ENCODE data around the gene CBLC.

Gene CBLC

GRCh38 chr19:44785993-44786392 lies 8.3 kb downstream of the CBLC start:
- POLR2A ChIA-PET: interaction anchor here (0.7 kb wide), 1 partner anchor 157 kb away, joined by 3 read pairs; no protein-coding TSS in a partner anchor
- no peak for DNase-seq (ENCODE audit: extremely low spot score)
- CTCF ChIA-PET: interaction anchor here (1.0 to 4.4 kb wide), 7 partner anchors 11 to 96 kb away, joined by 3 to 26 read pairs (median 3); no protein-coding TSS in a partner anchor
- no peak for TF ChIP-seq CTCF (IDR thresholded peaks at IDR 0.05; ENCODE audit: control extremely low read depth, extremely low read depth, low read depth, missing control alignments)

DNA sequence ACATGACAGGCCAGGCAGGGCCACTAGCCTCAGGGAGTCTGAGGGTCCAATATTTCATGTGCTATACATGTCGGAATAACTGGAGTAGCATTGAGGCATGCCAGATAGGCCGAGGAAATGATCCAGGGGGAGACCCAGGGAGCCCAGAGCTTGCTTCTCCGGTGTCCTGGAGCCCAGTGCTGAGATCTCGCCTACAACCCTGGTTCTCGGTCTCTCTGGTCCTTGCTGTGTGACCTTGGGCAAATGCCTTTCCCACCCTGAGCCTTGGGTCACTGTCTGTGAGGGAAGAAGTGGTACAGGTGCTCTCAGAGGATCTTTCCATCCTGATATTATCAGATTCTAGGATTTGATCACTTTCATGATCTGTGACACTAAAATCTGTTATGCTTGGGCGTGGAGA lies 11.3 kb downstream of the CBLC start:
- ChIA-PET CTCF (interaction anchor here (1.3 to 3.9 kb wide), 2 partner anchors 18 kb away, joined by 7 to 20 read pairs; no protein-coding TSS in a partner anchor), POLR2A (no interaction called here)
- TF ChIP-seq CTCF (IDR thresholded peaks at IDR 0.05; ENCODE audit: control extremely low read depth, extremely low read depth, low read depth, missing control alignments): no peak
- no peak for DNase-seq (ENCODE audit: extremely low spot score)

DNA sequence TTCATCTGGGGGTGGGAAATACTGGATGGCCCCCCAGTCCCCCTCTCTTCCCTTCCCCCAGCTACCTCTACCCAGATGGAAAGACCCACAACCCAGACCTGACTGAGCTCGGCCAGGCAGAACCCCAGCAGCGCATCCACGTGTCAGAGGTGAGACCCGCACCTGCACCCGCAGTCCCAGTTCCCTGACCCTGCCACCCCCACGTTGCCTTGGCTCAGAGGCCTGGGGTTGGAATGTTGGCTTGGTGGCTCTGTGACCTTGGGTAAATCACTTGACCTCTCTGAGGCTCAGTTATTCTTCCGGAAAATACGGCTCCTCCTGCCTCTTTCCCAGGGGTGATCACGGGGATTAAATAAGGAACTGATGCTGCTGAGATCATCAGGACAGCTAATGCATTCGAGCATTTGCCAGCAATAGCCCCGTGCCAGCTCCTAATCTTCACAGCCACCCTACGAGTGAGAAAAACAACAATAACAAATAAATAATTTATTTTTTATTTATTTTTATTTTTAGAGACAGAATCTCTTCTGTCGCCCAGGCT lies 12.3 kb downstream of the CBLC start:
- ChIA-PET CTCF (interaction anchor here (1.3 to 1.5 kb wide), 2 partner anchors 19 to 66 kb away, joined by 6 to 7 read pairs; no protein-coding TSS in a partner anchor), POLR2A (no interaction called here)
- no peak for TF ChIP-seq CTCF (IDR thresholded peaks at IDR 0.05; ENCODE audit: control extremely low read depth, extremely low read depth, low read depth, missing control alignments)
- no peak for DNase-seq (ENCODE audit: extremely low spot score)

DNA sequence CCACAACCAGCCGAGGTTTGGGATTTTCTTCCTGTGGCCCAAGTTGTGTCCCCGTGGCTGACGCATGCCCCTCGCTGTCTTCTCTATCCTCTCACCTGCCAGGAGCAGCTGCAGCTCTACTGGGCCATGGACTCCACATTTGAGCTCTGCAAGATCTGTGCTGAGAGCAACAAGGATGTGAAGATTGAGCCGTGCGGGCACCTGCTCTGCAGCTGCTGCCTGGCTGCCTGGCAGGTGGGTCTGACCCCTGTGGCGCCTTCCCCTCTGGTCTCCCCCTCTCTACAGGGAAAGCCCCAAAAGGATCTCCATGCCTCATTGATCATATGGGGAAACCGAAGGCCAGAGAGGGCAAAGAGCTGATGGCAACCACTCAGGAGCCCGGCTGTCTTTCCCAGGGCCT lies 14.6 kb downstream of the CBLC start:
- TF ChIP-seq CTCF (IDR thresholded peaks at IDR 0.05; ENCODE audit: control extremely low read depth, extremely low read depth, low read depth, missing control alignments): no peak
- ChIA-PET CTCF (interaction anchor here (1.9 to 3.0 kb wide), 2 partner anchors 8 to 68 kb away, joined by 10 to 18 read pairs; no protein-coding TSS in a partner anchor), POLR2A (no interaction called here)
- peak; percentile 32 for DNase-seq (ENCODE audit: extremely low spot score)

- CTCF ChIA-PET: interaction anchor here (0.9 to 1.8 kb wide), 5 partner anchors 8 to 71 kb away, joined by 3 to 6 read pairs (median 3); no protein-coding TSS in a partner anchor
Measured at GRCh38 chr19:44794610-44795009, 16.9 kb downstream of the CBLC start.

DNA sequence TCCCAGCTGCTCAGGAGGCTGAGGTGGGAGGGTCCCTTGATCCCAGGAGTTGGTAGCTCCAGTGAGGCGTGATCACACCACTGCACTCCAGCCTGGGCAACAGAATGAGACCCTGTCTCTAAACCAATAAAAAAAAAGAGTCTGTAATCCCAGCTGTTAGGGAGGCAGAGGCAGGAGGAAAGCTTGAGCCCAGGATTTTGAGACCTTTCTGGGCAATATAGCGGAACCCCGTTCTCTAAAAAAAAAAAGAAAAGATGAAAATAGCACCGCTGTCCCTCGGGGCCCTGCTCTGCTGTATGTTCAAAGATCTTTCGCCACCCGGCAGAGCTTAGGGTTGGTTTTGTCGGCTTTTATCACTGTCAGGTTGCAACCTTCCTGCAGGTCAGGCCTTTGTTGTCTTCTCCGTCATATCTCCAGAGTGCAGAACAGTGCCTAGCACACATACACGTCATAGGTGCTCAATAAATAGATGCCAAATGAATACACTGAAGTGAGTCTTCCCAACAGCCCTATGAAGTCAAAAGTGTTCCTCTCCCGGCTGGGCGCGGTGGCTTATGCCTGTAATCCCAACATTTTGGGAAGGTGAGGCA lies 17.8 kb downstream of the CBLC start:
- CTCF ChIA-PET: interaction anchor here (0.9 to 1.8 kb wide), 6 partner anchors 9 to 72 kb away, joined by 3 to 6 read pairs (median 4); no protein-coding TSS in a partner anchor
- POLR2A ChIA-PET: no interaction called here
- TF ChIP-seq CTCF (IDR thresholded peaks at IDR 0.05; ENCODE audit: control extremely low read depth, extremely low read depth, low read depth, missing control alignments): no peak
- no peak for DNase-seq (ENCODE audit: extremely low spot score)

More at GRCh38 chr19:44794610-44795009, 16.9 kb downstream of the CBLC start:
- DNase-seq (ENCODE audit: extremely low spot score): no peak
- POLR2A ChIA-PET: no interaction called here
- TF ChIP-seq CTCF (IDR thresholded peaks at IDR 0.05; ENCODE audit: control extremely low read depth, extremely low read depth, low read depth, missing control alignments): no peak
